Measurements from ENCODE around the gene LUC7L2.

DNA sequence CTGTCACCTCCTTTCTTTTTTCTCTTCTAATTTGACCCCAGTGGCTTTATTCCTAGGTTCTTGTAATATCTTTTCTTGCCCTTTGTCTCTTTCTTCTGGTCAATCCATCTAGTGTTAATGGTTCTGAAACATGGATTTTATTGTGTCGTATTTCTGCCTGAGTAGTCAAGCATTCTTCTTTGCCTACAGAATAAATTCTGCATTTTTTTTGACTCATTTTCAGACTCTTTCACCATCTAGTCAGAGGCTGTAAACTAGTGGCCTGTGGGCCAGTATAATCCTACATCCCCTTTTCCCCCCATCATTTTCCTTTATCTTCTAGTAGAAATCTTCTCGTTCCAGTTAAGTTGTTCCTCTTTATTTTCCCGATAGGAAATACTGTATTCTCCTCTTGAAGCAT is 29.4 kb downstream of the LUC7L2 start:
- TF ChIP-seq CTCF (IDR thresholded peaks at IDR 0.05), result no peak
- no peak for TF ChIP-seq POLR2A (IDR thresholded peaks at IDR 0.05)
- no peak for TF ChIP-seq POLR2AphosphoS5 (IDR thresholded peaks at IDR 0.05; ENCODE audit: insufficient read depth in 1 of 2, low read depth in 1 of 2)
